ENCODE measurements around the gene RNF25. TPM values are rescaled to one million over a fixed set of nuclear protein-coding genes. Genes with fewer than 3 reads are reported as not detected.

RNF25 gene
- total RNA-seq (2022; extraction: Qiagen RNA extraction), result 52.0 to 64.2 TPM (median 55.0 TPM) in 5 replicates

DNA sequence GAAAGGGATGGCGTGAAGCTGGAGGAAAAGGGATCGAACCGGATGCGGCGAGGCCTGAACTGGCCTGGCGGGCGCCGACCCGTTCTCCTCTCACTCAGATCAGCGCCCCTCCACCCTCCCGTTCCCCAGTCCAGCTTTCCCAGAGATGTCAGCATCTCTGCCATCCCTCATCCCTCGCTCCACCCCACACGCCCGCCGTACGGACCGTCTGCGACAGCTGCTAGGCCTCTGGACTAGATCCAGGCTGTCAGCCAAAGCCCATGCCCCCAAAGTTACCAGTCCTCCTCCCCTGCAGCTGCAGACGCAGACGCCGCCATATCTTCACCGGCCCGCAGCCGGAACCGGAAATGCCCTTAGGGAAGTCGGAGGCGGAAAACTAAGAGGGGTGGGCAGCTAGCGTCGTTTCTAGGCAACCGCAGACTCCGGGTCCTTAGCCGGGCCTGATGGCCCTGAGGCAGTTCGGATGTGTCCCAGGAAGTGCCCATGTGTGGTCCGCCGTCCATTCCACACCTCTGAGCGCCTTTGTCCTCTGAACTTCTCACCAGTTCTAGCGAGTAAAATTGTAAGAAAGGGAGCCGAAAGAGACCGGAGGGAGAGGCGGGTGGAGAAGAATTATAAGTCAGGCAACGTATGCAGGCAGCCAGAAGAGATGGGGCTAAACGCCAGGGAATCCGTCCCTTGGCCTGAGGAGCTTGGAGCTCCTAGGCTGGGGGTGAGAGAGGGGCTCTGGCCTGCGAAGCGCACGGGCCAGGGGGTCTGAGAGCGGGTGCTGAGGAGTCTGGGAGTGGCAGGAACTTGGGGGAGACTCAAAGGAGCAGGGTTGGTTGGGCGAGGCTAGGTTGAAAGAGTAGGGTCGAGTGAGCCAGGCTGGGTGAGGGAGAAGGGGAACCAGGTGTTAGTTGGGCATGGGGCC is at the start of gene RNF25, which contains the start of gene STK36:
TSS of gene RNF25 (minus strand) at position 349 of the 913 bp plus-strand sequence. CDS start at position 317, 32 bp downstream.
TSS of gene STK36 (plus strand) at position 433 of the 913 bp plus-strand sequence. CDS start 744 bp downstream, outside the sequence.

DNA sequence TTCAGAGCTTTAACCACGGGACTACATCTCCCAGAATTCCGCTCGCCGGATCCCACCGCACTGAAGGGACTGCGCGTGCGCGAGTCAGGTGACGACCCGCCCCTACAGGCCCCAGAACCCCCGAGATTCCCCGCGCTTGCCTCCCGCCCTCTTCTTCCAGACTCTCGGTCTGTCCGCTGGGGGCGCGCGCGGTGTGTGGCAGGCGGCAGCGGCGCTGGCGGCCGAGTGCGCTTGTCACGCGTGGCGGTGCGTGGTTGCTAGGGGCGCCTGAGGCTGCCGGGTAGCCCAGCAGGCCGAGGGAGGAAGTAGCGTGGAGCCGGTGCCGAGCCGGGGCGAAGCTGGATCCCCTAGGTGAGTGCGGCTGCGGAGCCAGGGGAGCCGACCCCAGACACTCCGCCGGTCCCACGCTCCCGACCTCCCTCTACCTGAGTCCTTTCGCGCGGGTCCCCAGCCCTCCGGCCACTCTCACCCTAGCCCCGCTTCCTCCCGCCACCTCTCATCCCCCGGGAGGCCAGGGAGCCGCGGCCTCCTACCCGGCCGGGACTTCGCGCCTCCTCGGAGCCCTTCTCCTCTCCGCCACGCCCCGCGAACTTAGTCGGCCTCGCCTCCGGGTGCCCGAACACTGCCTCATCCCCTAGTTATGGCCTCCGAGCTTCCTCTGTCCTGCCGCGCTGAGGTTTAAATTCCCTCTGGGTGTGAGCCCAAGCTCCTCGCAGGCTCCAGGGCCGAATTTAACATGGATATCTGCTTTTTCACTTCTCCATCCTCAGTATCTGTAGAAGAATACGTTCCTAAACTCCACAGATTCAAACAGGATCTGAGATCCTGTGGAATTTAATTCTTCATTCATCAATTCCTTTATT is 39.1 kb upstream of the RNF25 start, which contains the start of gene TTLL4:
TSS of gene TTLL4 (plus strand) at position 149 of the 863 bp plus-strand sequence. CDS start 26,842 bp downstream, outside the sequence.

GRCh38 chr2:218659258-218659987 is 12.4 kb downstream of the RNF25 start, which contains the start of the genes BCS1L and ZNF142:
BCS1L (plus strand) TSS chr2:218659683; CDS start chr2:218660988, 1,305 bp downstream.
ZNF142 (minus strand) TSS chr2:218659623; CDS start chr2:218656429, 3,194 bp downstream.

Other genes starting within 250 kb of the RNF25 start
- gene USP37, start 103.7 kb downstream of the RNF25 start, total RNA-seq (2022; extraction: Qiagen RNA extraction), result 3.7 to 6.8 TPM (median 5.6 TPM) in 5 replicates
- gene CNOT9, start 103.2 kb downstream of the RNF25 start, total RNA-seq (2022; extraction: Qiagen RNA extraction), result 36.8 to 43.3 TPM (median 40.7 TPM) in 5 replicates
- gene PLCD4, start 64.1 kb downstream of the RNF25 start, total RNA-seq (2022; extraction: Qiagen RNA extraction), result 0.14 to 0.46 TPM (median 0.28 TPM) in 5 replicates
- 10.4 to 22.5 TPM (median 20.8 TPM) in 5 replicates for gene ZNF142, start 12.4 kb downstream of the RNF25 start, total RNA-seq (2022; extraction: Qiagen RNA extraction)
- 39.1 to 49.2 TPM (median 44.4 TPM) in 5 replicates for gene BCS1L, start 12.3 kb downstream of the RNF25 start, total RNA-seq (2022; extraction: Qiagen RNA extraction)
- 6.7 to 12.3 TPM (median 11.4 TPM) in 5 replicates for gene STK36, start 84 bp upstream of the RNF25 start, total RNA-seq (2022; extraction: Qiagen RNA extraction)
- 20.6 to 29.0 TPM (median 28.3 TPM) in 5 replicates for gene TTLL4, start 38.8 kb upstream of the RNF25 start, total RNA-seq (2022; extraction: Qiagen RNA extraction)
- gene CYP27A1, start 110.1 kb upstream of the RNF25 start, total RNA-seq (2022; extraction: Qiagen RNA extraction), result 0.15 to 0.18 TPM (median 0.18 TPM) in 5 replicates
- gene PRKAG3, start 159.8 kb upstream of the RNF25 start, total RNA-seq (2022; extraction: Qiagen RNA extraction), result 0.04 TPM in 1 of 5 replicates, not detected in the others
- gene WNT6, start 187.8 kb upstream of the RNF25 start, total RNA-seq (2022; extraction: Qiagen RNA extraction), result 0.11 to 0.26 TPM (median 0.22 TPM) in 5 replicates
- 0.05 to 0.08 TPM (median 0.06 TPM) in 5 replicates for gene WNT10A, start 208.8 kb upstream of the RNF25 start, total RNA-seq (2022; extraction: Qiagen RNA extraction)

All from A549 treated with dexamethasone at 1 μM for 4 hours (cell line).